LNCAP (cell line): ENCODE data around the gene POLD4.
A peak's percentile ranks its signal among the peaks of the same experiment; 100 is the strongest.

ENCODE experiments used
- TF ChIP-seq, protein P1 (sequence below): fragments of 450-650 bp; IDR thresholded peaks from 2 replicates; pipeline ENCODE4 v1.5.1; 2017; ENCODE audit warnings: mild to moderate bottlenecking

POLD4 gene

DNA sequence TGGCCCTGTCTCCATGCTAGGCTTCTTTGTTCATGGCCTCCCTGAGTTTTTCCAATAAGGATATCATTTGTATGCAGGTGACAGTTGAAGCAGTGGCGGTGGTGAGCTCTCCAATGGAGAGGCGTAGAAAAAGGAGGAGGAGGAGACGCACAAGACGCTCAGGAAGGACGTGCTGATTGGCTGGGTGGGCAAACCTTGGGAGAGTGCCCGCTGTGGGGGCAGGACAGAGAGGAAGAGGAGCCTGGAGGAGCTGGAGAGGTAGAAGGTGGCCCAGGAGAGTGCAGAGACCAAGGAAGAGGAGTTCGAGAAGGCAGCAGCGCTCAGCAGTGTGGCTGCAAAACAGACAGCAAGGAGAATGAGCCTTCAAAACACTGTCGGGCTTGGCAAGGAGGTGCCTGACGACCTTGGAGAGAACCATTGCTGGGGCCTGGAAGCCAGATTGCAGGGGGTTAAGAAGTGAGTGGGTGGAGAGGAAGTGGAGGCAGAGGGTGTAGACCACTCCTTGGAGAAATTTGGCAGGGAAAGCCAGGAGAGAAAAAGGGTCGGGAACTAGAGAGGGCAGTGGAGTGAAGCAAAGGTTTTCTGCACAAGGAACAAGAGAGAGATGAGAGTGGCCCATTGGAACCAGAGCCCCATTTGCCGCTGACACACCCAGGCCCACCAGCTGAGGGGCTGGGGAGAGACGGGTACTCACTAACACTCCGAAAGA, 12.5 kb upstream of the POLD4 start:
- TF ChIP-seq, protein P1, sequence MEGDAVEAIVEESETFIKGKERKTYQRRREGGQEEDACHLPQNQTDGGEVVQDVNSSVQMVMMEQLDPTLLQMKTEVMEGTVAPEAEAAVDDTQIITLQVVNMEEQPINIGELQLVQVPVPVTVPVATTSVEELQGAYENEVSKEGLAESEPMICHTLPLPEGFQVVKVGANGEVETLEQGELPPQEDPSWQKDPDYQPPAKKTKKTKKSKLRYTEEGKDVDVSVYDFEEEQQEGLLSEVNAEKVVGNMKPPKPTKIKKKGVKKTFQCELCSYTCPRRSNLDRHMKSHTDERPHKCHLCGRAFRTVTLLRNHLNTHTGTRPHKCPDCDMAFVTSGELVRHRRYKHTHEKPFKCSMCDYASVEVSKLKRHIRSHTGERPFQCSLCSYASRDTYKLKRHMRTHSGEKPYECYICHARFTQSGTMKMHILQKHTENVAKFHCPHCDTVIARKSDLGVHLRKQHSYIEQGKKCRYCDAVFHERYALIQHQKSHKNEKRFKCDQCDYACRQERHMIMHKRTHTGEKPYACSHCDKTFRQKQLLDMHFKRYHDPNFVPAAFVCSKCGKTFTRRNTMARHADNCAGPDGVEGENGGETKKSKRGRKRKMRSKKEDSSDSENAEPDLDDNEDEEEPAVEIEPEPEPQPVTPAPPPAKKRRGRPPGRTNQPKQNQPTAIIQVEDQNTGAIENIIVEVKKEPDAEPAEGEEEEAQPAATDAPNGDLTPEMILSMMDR: no peak

DNA sequence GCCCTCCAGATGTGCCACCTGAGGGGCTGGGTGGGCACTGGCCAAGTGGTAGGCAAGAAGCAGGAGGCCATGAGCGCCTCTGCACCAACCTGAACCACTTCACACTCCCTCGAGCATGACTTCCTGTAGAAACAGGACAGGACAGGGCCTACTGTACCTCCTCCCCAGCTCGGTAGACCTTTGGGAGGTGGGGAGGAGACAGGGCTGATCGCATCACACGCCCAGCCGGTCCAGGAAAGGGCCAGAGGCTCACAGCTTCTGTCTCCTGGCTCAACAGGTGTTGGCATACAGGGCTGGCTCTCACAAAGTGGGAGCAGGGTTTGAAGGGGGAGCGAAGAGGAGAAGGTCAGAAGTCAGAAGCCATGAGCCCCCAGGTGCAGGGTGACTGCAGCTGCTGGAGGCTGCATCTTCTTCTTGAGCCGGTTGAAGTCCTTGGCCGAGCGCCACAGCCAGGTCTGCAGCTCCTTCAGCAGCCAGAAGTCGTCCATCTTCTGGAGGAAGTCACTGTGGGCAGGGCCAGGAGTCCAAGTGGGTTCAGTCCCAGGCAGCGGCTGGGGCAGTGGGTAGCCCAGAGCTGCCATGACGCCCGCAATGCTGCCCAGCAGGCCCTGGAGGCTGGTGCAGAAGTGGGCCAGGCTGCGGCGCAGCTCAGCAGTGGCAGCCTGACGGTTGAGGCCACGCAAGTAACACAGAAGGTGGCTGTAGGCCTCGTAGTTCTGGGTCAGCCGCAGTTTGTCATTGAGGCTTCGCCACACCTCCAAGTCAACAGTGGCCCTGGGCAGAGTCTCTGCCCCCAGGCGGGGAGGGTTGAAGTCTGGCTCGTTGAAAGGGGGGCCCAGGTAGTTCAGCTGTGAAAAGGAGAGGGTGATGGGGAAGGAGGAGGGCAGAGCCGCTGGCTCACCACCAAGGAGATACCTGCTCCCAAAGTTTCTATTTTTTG, 11.7 kb upstream of the POLD4 start:
- TF ChIP-seq, protein P1: no peak

DNA sequence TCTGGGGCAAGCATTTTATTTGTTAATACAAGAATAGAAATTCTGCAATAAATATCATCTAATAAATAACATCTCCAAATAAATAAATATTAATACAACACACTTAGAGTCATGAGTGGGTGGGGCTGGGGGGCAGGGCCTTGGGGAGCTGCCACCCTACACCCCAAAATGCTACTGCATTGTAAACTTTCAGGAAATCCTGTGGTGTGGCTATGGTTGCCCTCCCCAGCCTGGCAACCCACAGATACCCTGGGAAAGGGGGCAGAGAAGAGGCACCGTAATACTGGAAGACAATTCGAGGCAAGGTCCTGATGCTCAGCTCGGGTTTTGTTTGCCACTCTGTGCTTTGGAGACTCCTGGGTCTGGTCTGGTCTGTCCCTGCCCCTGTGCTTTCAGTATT, 10.8 kb upstream of the POLD4 start:
- TF ChIP-seq, protein P1: no peak

DNA sequence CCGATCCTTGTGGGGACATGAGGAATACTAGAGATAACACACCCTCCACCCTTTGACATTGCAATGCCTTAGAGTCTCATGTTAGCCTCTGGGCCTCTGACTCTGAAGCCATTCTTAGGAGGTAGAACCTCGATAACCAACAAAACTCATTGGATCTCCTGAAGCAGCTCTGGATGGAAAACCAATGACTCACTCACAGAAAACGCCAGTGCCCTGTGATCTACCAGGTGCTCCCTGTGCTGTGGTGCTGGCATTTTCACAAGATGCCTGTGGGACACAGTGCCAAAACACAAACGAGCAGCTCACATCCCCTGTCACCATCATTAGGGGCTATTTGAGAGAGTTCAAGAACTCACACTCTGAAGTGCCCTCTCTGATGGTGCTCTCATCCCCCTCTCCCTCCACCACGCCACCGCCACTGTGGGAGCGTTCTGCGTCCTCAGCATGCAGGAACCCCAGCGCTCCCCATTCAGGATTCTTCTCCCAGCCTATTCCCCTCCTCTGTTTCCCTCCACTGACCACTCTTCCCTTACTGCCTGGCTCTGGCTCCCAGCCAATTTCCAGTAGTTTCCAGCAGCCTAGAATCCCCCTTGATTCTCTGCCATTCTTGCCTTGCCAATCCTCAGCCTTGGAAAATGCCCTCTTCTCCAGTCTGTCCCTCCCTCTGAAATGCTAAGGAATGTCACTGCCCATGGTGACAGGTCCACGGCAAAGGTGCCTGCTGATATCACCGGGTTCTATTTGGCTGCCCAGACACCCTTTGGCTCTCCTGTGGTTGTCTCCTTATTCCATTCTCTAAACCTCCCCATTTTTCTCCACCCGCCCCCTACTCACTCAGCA, 4.7 kb upstream of the POLD4 start:
- TF ChIP-seq, protein P1: no peak

DNA sequence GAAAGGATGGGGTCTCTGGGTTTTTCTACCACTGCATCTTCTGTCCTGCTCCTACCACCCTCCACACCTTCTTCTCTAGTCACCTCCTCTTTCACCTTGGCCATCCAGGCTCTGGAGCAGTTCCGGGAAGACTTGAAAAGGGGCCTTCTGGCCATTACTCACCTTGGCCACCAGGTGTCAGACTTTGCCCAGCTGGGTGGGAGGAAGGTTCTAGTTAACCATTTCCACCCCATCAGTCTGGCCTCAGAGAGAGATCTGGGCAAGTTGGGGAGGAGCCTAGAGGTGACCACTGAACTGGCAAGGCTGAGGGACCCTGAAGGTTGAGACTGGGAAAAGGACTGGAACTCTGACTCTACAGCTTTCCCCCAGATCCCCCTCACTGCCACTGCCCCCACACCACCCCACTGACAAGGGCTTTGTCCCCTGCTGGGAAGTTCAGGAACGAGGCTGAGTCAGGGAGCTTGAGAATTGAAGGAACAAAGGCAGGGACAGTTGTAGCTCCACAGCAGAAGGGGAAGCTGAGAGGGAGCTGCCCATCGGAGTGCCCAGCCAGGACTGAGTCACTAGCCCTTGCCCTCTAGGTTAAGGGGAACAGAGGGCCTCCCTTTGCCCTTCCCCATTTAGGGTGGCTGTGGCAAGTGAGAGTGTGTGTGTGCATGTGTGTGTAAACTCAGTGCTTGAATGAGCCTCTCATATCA, 3.7 kb upstream of the POLD4 start:
- TF ChIP-seq, protein P1: peak; percentile 92

DNA sequence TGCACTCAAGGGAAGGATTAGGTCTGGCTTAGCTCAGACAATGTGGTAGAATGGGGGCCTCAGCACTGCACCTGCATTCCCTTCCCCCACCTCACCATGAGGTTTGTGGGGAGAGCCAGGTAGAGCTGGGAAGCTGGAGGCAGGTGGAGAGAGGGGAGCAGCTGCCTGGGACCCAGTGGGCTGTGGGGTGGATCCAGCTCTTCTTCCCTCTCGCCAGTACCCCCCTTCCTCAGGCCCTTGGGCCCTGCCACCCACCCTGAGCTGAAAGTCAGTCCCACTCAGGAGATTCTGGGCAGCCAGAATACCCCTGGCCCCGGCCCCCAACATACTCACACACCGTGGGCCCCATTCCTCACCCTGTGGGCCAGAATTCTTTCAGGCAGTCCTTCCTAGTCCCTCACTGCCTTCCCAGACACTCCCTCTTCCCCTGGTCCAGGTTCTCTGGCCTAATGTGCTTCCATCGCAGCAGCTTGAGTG, 3.1 kb upstream of the POLD4 start:
- TF ChIP-seq, protein P1: no peak
